H1 (cell line): Measurements from ENCODE around the gene LRRC49. TPM values are rescaled to one million over a fixed set of nuclear protein-coding genes. Genes with fewer than 3 reads are reported as not detected.

Experiments
- GABPA ChIP-seq: IDR thresholded peaks from 2 replicates; pipeline ENCODE4 v1.6.1; 2011; ENCODE audit warnings: mild to moderate bottlenecking, low read length, moderate library complexity, borderline replicate concordance; ENCODE audit not compliant: insufficient read depth
- SIX5 ChIP-seq: IDR thresholded peaks from 2 replicates; pipeline ENCODE4 v1.6.1; 2011; ENCODE audit warnings: mild to moderate bottlenecking, low read depth, low read length
- SP2 ChIP-seq: IDR thresholded peaks from 2 replicates; pipeline ENCODE4 v1.6.1; 2012; ENCODE audit warnings: mild to moderate bottlenecking, low read length, inconsistent platforms
- polyA plus RNA-seq, 7 experiments: library from polyadenylated mRNA; depleted of rRNA in 3 of 7; stranded (reverse) in 5 of 7; unstranded in 2 of 7; fragments of >200 nt in 5 of 7; fragments of 200-250 nt in 2 of 7; gene quantifications; 1 replicate in 5 of 7; 2 replicates in 1 of 7; 4 replicates in 1 of 7; pipeline versions ENCODE4 v1.2.1 to v1.2.3, GENCODE V29; 2011 to 2013; ENCODE audit warnings: missing spikeins in 2 of 7, mixed read lengths in 2 of 7
- total RNA-seq: library from RNA; stranded (reverse); fragmentation: NEBNext Ultra II Directional; extraction: Animal tissue kit (Norgen Biotek cat#: 25700); gene quantifications from 2 replicates; pipeline ENCODE4 v1.2.1, GENCODE V29; 2021

Gene LRRC49
- total and polyA plus RNA-seq, 2 of the 8 experiments (the other 6 are each of a cell fraction or from before 2014, with no cell fraction given) = 5.0 to 10.4 TPM

DNA sequence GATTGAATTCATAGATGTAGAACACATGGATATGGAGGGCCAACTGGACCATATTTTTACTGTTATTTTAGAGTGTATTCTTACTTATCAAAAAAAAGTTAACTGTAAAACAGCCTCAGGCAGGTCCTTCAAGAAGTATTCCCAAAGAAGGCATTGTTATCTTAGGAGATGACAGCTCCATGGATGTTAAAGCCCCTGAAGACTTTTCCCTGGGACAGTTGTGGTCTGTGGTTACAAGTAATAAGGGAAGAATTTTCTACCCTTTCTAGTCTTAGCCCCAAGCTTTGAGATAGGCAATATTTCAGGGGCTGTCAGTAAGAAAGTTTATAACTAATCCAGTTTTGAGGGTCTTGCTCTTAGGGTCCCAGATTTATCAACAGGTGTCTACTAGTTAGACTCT lies 62.5 kb downstream of the LRRC49 start (continued):
- TF ChIP-seq GABPA (no peak), SP2 (no peak), SIX5 (no peak)
